OCI-LY7 (cell line): Measurements from ENCODE around the gene KLHL22. TPM values are rescaled to one million over a fixed set of nuclear protein-coding genes. Genes with fewer than 3 reads are reported as not detected.

Experiments
- BruUV-seq: library from RNA; stranded (reverse); fragments of 400-500 nt; replicated peaks from 2 replicates; lab custom pipeline; 2021; lab: Mats Ljungman, UMichigan
- CTCF ChIA-PET: fragments of 300-600 bp; sonication (Branson Sonifier 250); formaldehyde crosslinking; loops from one replicate; lab custom pipeline; 2022; ENCODE audit warnings: antibody characterized with exemption; ENCODE audit not compliant: unreplicated experiment; lab: Charles Lee
- POLR2A ChIA-PET: fragments of 300-600 bp; sonication (Branson Sonifier 250); formaldehyde crosslinking; loops from one replicate; lab custom pipeline; 2022; ENCODE audit warnings: antibody characterized with exemption; lab: Charles Lee
- DNase-seq: peaks from one replicate; pipeline ENCODE4 v3.0.0-alpha.2; 2015; ENCODE audit warnings: low spot score
- H2AFZ ChIP-seq: fragments of 200-600 bp; sonication (generic), shearing (Covaris generic); 2 replicates; pipeline ENCODE4 v1.6.1; 2014; ENCODE audit warnings: mild to moderate bottlenecking, antibody characterized with exemption, low read length, moderate library complexity
- H3K27ac ChIP-seq: fragments of 200-600 bp; sonication (generic); 2 replicates; pipeline ENCODE4 v1.5.1; 2014; ENCODE audit warnings: mixed run types, low read depth, mild to moderate bottlenecking, moderate library complexity, low read length, inconsistent platforms; ENCODE audit not compliant: poor library complexity, severe bottlenecking
- H3K36me3 ChIP-seq: fragments of 200-600 bp; sonication (generic); 2 replicates; pipeline ENCODE4 v1.6.1; 2014; ENCODE audit warnings: mild to moderate bottlenecking, antibody characterized with exemption, low read length, moderate library complexity, mixed read lengths; ENCODE audit not compliant: insufficient read depth
- H3K4me1 ChIP-seq: fragments of 200-600 bp; sonication (generic); 2 replicates; pipeline ENCODE4 v1.5.1; 2014; ENCODE audit warnings: mild to moderate bottlenecking, low read length; ENCODE audit not compliant: insufficient read depth, poor library complexity, severe bottlenecking
- H3K4me2 ChIP-seq: fragments of 200-600 bp; sonication (generic); 2 replicates; pipeline ENCODE4 v1.6.1; 2014; ENCODE audit warnings: mild to moderate bottlenecking, low read length
- H3K4me3 ChIP-seq: fragments of 200-600 bp; sonication (generic); 2 replicates; pipeline ENCODE4 v1.5.1; 2014; ENCODE audit warnings: mild to moderate bottlenecking, low read depth, low read length; ENCODE audit not compliant: poor library complexity, severe bottlenecking
- H3K79me2 ChIP-seq: fragments of 200-600 bp; sonication (generic); 2 replicates; pipeline ENCODE4 v1.6.1; 2016; ENCODE audit warnings: low read depth, mild to moderate bottlenecking, low read length, moderate library complexity, mixed read lengths; ENCODE audit not compliant: insufficient read depth
- H3K9me2 ChIP-seq: fragments of 200-600 bp; sonication (generic); 2 replicates; pipeline ENCODE4 v1.6.1; 2016; ENCODE audit warnings: mild to moderate bottlenecking, low read length, mixed read lengths; ENCODE audit not compliant: insufficient read depth
- H3K9me3 ChIP-seq: fragments of 200-600 bp; sonication (generic); 2 replicates; pipeline ENCODE4 v1.6.1; 2014; ENCODE audit warnings: mild to moderate bottlenecking, mixed run types, low read length, mixed read lengths
- H4K20me1 ChIP-seq: fragments of 200-600 bp; sonication (generic); 2 replicates; pipeline ENCODE4 v1.6.1; 2014; ENCODE audit warnings: mild to moderate bottlenecking, antibody characterized with exemption, low read length, moderate library complexity, mixed read lengths; ENCODE audit not compliant: insufficient read depth
- EZH2phosphoT487 ChIP-seq: fragments of 200-600 bp; sonication (generic); IDR thresholded peaks from 2 replicates; pipeline ENCODE4 v1.6.1; 2018; ENCODE audit warnings: low read depth, borderline replicate concordance, mild to moderate bottlenecking, mixed run types, antibody characterized with exemption, low read length, moderate library complexity, mixed read lengths
- intact Hi-C: fragments of 100-400 bp; cut with micrococcal nuclease; formaldehyde crosslinking; loops from one replicate; pipeline ENCODE4 v1.10.0; 2022; ENCODE audit not compliant: unreplicated experiment
- total RNA-seq, 2 experiments: library from RNA; depleted of rRNA in 1 of 2; stranded (reverse); fragments of >200 nt in 1 of 2; shearing (Covaris generic) in 1 of 2; gene quantifications; 2 replicates each; pipeline ENCODE4 v1.2.3, GENCODE V29; 2014 to 2022
- TF ChIP-seq, protein P1 (sequence below): fragments of 200-600 bp; sonication (generic); conservative IDR thresholded peaks from 2 replicates; pipeline ENCODE4 v1.5.1; 2014; ENCODE audit warnings: mild to moderate bottlenecking, antibody characterized with exemption, low read length, moderate library complexity, mixed read lengths

KLHL22 gene
- total RNA-seq, 2 experiments from 2014 or later = 14.8 to 38.1 TPM

DNA sequence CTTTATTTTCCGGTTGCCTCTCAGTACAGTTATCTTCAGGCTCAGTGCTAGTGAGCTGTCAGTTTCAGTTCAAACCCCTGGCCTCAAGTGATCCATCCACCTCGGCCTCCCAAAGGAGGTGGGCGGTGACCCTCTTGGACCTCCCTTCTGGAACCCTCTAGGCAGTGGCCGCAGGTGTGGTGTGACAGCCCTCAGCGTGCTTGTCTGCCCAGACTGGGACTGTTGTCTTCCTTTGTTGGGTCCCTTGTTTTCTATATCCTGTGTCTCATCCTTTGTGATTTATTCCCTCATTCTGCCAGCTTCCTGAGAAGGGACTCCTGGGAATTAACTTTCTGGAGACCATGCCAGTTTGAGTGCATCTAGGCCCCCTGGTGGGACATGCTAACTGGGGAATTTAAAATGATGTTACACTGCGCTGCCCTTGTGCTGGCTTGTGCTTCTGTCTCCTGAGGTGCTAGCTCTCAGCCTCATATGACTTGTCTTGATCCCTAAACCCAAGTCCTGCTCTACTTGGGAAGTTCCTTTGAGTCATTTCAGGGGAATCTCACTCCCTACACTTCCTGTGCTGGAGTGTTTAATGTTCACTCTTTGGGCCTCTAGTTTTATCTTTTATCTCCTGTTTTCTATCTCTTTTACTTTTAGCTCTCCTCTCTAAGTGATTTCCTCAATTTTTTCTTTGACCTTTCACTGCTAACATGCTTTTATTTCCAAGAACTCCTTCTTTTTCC, 31.2 kb upstream of the KLHL22 start:
- no peaks in the 10 kb centered on the region for H4K20me1 ChIP-seq
- intact Hi-C loops = no loop called here

DNA sequence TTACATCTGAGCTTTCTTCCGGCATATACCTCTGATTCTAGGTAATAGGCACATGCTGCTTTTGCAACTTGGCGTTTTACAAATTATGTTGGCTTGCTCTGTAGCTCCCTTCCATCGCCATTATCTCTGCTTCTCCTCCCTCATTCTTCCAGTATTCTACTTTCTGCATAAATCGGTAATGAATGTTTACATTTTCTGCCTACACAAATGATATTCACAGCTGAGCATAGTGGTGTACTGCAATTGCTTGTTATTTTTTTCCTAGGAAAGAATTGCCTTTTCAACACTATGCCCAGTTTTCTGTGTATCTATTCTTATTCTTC, 30.7 kb upstream of the KLHL22 start:
- H4K20me1 ChIP-seq = no peaks in the 10 kb centered on the region
- H3K36me3 ChIP-seq = peaks cover 64% of the 10 kb centered on the region
- H2AFZ ChIP-seq = no peak overlapping the region
- no peak overlapping the region for H3K4me3 ChIP-seq
- no peak for TF ChIP-seq EZH2phosphoT487
- TF ChIP-seq, protein P1, sequence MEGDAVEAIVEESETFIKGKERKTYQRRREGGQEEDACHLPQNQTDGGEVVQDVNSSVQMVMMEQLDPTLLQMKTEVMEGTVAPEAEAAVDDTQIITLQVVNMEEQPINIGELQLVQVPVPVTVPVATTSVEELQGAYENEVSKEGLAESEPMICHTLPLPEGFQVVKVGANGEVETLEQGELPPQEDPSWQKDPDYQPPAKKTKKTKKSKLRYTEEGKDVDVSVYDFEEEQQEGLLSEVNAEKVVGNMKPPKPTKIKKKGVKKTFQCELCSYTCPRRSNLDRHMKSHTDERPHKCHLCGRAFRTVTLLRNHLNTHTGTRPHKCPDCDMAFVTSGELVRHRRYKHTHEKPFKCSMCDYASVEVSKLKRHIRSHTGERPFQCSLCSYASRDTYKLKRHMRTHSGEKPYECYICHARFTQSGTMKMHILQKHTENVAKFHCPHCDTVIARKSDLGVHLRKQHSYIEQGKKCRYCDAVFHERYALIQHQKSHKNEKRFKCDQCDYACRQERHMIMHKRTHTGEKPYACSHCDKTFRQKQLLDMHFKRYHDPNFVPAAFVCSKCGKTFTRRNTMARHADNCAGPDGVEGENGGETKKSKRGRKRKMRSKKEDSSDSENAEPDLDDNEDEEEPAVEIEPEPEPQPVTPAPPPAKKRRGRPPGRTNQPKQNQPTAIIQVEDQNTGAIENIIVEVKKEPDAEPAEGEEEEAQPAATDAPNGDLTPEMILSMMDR = no peak
- ChIA-PET POLR2A (interaction anchor here (0.6 to 1.6 kb wide), 3 partner anchors 9 to 17 kb away, joined by 3 to 4 read pairs (median 3); no protein-coding TSS in a partner anchor), CTCF (no interaction called here)
- intact Hi-C loops = no loop called here
- no peak for DNase-seq
- peaks cover 41% of the 10 kb centered on the region for H3K79me2 ChIP-seq
- peaks cover 17% of the 10 kb centered on the region for H3K4me1 ChIP-seq
- H3K4me2 ChIP-seq = no peak overlapping the region
- H3K9me3 ChIP-seq = no peaks in the 10 kb centered on the region
- no peak overlapping the region for H3K27ac ChIP-seq
- BruUV-seq = no TSS peak
- no peaks in the 10 kb centered on the region for H3K9me2 ChIP-seq

More for the DNA sequence above, 31.2 kb upstream of the KLHL22 start:
- Histone ChIP-seq H3K79me2 (peaks cover 40% of the 10 kb centered on the region), H3K36me3 (peaks cover 67% of the 10 kb centered on the region), H3K9me2 (no peaks in the 10 kb centered on the region), H3K9me3 (no peaks in the 10 kb centered on the region), H3K27ac (no peak overlapping the region), H3K4me3 (no peak overlapping the region), H2AFZ (no peak overlapping the region), H3K4me1 (peaks cover 17% of the 10 kb centered on the region), H3K4me2 (no peak overlapping the region)
- no peak for DNase-seq
- CTCF ChIA-PET = no interaction called here
- BruUV-seq = no TSS peak
- no peak for TF ChIP-seq EZH2phosphoT487
- TF ChIP-seq, protein P1 = no peak
- POLR2A ChIA-PET = interaction anchor here (1.4 to 1.6 kb wide), 2 partner anchors 14 to 18 kb away, joined by 3 to 4 read pairs; no protein-coding TSS in a partner anchor

DNA sequence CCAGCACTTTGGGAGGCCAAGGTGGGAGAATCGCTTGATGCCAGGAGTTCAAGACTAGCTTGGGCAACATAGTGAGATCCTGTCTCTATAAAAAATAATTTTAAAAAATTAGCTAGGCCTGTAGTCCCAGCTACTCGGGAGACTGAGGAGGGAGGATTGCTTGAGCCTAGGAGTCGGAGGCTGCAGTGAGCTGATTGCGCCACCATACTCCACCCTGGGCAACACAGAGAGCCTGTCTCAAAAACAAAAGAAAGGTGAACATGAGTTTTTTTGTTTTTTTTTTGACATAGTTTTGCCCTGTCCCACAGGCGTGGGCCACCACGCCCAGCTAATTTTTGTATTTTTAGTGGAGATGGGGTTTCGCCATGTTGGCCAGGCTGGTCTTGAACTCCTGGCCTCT, 29.5 kb upstream of the KLHL22 start:
- H2AFZ ChIP-seq = no peak overlapping the region
- H3K27ac ChIP-seq = no peak overlapping the region
- H3K9me3 ChIP-seq = no peaks in the 10 kb centered on the region
- CTCF ChIA-PET = no interaction called here
- H3K4me3 ChIP-seq = no peak overlapping the region
- no TSS peak for BruUV-seq
- no peak for DNase-seq
- no peak overlapping the region for H3K4me2 ChIP-seq
- no peaks in the 10 kb centered on the region for H3K9me2 ChIP-seq
- POLR2A ChIA-PET = interaction anchor here (0.7 kb wide), 1 partner anchor 61 kb away, joined by 3 read pairs; no protein-coding TSS in a partner anchor
- H4K20me1 ChIP-seq = no peaks in the 10 kb centered on the region
- H3K36me3 ChIP-seq = peaks cover 60% of the 10 kb centered on the region
- intact Hi-C loops = no loop called here
- H3K79me2 ChIP-seq = peaks cover 42% of the 10 kb centered on the region
- H3K4me1 ChIP-seq = peaks cover 17% of the 10 kb centered on the region
- TF ChIP-seq, protein P1 = no peak
- TF ChIP-seq EZH2phosphoT487 = no peak
